Kidney epithelial cell (primary cell): ENCODE results near the gene DAPK1. TPM values are rescaled to one million over a fixed set of nuclear protein-coding genes. Genes with fewer than 3 reads are reported as not detected.
"Not testable (repeated sequence)": the region's sequence is repeated elsewhere in the genome, so short reads cannot be mapped to it uniquely, and the experiment has no call there.

Experiments
- DNase-seq: peaks from one replicate; pipeline ENCODE4 v3.0.0-alpha.2; 2010; ENCODE audit warnings: low read depth
- H3K27me3 ChIP-seq: 2 replicates; pipeline ENCODE4 v1.6.0; 2011; ENCODE audit warnings: low read length; ENCODE audit not compliant: control insufficient read depth, insufficient read depth
- H3K36me3 ChIP-seq: 2 replicates; pipeline ENCODE4 v1.5.1; 2011; ENCODE audit warnings: low read length; ENCODE audit not compliant: control insufficient read depth, insufficient read depth
- H3K4me3 ChIP-seq: 2 replicates; pipeline ENCODE4 v1.5.1; 2011; ENCODE audit warnings: low read depth, mild to moderate bottlenecking, control low read depth, low read length
- CTCF ChIP-seq: IDR thresholded peaks from 2 replicates; pipeline ENCODE4 v1.5.1; 2011; ENCODE audit warnings: mild to moderate bottlenecking, moderate library complexity, low read length, control low read depth, inconsistent platforms; ENCODE audit not compliant: insufficient read depth, poor library complexity, severe bottlenecking
- total RNA-seq: library from RNA; depleted of rRNA; stranded (reverse); fragments of >200 nt; gene quantifications from 2 replicates; pipeline ENCODE4 v1.2.3, GENCODE V29; 2015

The DAPK1 gene
- total RNA-seq, 1 donor from 2014 or later = 23.5 TPM

GRCh38 chr9:87742813-87743428 lies 245.3 kb downstream of the DAPK1 start:
- Histone ChIP-seq H3K27me3 (no peaks in the 10 kb centered on the region), H3K36me3 (no peaks in the 10 kb centered on the region), H3K4me3 (no peak overlapping the region)
- no peak for DNase-seq
- no peak for TF ChIP-seq CTCF

GRCh38 chr9:87744247-87744646 lies 246.6 kb downstream of the DAPK1 start:
- DNase-seq, H3K4me3 ChIP-seq, H3K36me3 ChIP-seq, H3K27me3 ChIP-seq: not testable (repeated sequence)

- H3K36me3 ChIP-seq = no peaks in the 10 kb centered on the region
- H3K4me3 ChIP-seq = no peak overlapping the region
- no peak for DNase-seq
- no peak for TF ChIP-seq CTCF
- no peaks in the 10 kb centered on the region for H3K27me3 ChIP-seq
Observed at GRCh38 chr9:87746186-87746585, 248.5 kb downstream of the DAPK1 start.

GRCh38 chr9:87748881-87749280 lies 251.2 kb downstream of the DAPK1 start:
- Histone ChIP-seq H3K36me3 (no peaks in the 10 kb centered on the region), H3K27me3 (no peaks in the 10 kb centered on the region), H3K4me3 (no peak overlapping the region)
- TF ChIP-seq CTCF = no peak
- no peak for DNase-seq

GRCh38 chr9:87749335-87750035 lies 251.8 kb downstream of the DAPK1 start:
- Histone ChIP-seq H3K36me3 (no peaks in the 10 kb centered on the region), H3K27me3 (no peaks in the 10 kb centered on the region), H3K4me3 (no peak overlapping the region)
- no peak for TF ChIP-seq CTCF
- no peak for DNase-seq

- DNase-seq = no peak
- H3K36me3 ChIP-seq = no peaks in the 10 kb centered on the region
- H3K4me3 ChIP-seq = no peak overlapping the region
- no peaks in the 10 kb centered on the region for H3K27me3 ChIP-seq
- no peak for TF ChIP-seq CTCF
Observed at GRCh38 chr9:87750726-87751125, 253.1 kb downstream of the DAPK1 start.
